ENCODE results near the gene TNKS2.

The TNKS2 gene

DNA sequence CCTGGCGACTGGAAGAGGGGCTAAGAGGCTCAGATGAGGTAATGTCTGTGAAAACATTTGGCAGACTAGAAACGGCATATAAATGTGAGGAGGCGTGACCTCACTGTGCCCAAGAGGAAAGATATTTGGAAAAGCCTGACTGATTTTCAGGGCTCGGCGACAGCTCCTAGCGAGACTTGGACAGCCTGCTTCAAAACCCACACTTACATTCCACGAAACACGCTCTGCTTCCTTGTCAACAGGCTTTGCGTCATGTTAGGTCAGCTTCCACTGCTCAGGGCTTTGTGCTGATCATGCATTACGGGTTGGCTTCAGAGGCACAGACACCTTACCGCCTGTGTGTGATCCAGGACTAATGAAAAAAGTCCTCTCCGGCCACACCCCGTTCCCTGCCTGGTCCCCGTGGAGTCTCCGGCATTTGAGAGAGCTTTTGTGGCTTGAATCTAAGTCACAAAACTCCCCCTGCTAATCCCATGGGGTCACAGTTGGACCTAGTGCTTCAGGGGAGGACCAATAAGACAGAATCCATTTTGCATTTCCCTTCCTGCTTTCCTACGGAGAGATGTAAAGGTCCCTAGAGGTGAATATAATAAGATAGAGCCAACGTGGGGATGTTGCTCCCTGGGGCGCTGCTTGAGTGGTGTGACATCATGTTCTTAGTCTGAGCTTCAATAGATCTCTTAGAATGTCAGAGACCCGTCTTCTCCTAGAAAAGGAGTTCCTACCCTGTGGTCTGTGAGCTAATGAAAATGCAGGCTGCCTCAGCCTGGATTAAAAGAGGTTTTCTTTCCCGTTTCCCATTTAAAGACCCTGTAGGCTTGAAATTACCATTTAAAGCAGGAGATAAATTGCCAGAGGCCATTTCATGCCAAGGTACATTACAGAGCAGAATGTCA lies 85.6 kb downstream of the TNKS2 start:
- H3K23ac ChIP-seq (ENCODE audit: low read depth, low read length, poor library complexity): no peak overlapping the region
- H4K8ac ChIP-seq (ENCODE audit: low read depth, low read length): no peak overlapping the region
- H4K91ac ChIP-seq (ENCODE audit: low read depth, low read length, poor library complexity): no peak overlapping the region
- H3K4me3 ChIP-seq (ENCODE audit: low read length in 2 of 2): peak overlapping the region in 1 of 2 donors; percentile 36
- H3K79me1 ChIP-seq (ENCODE audit: low read depth, low read length): no peaks in the 10 kb centered on the region
- peaks cover 0 to 4% of the 10 kb centered on the region in 2 donors for H3K9me3 ChIP-seq (replicated peaks in 1 of 2; ENCODE audit: control insufficient read depth in 2 of 2, insufficient read depth in 1 of 2, low read depth in 1 of 2, low read length in 2 of 2)
- peak; percentile 50 for DNase-seq (ENCODE audit: low spot score)
- H3K4me1 ChIP-seq (ENCODE audit: control insufficient read depth in 2 of 2, insufficient read depth in 1 of 2, low read depth in 1 of 2, low read length in 2 of 2): peaks cover 29 to 59% of the 10 kb centered on the region in 2 donors
- H3K36me3 ChIP-seq (replicated peaks in 1 of 2; ENCODE audit: control insufficient read depth in 2 of 2, insufficient read depth in 2 of 2, low read length in 2 of 2): no peaks in the 10 kb centered on the region
- H3K4me2 ChIP-seq (ENCODE audit: insufficient read depth, low read length, poor library complexity, severe bottlenecking): peak overlapping the region; percentile 29
- peak overlapping the region; percentile 84 for H3K27ac ChIP-seq (replicated peaks; ENCODE audit: low read length)
- no peak overlapping the region for H3K4ac ChIP-seq (ENCODE audit: low read length)
- peak overlapping the region; percentile 5 for H2BK12ac ChIP-seq (ENCODE audit: low read length)
- H2AFZ ChIP-seq (ENCODE audit: low read length): peak overlapping the region; percentile 47
- WGBS, 2 donors (ENCODE audit: extremely low coverage in 2 of 2, insufficient read length in 2 of 2, insufficient replicate concordance in 1 of 2): no CpG with 5 or more reads among the region's 20 CpGs
- H2BK120ac ChIP-seq (ENCODE audit: low read depth, low read length): peak overlapping the region; percentile 7
- H2AK5ac ChIP-seq (ENCODE audit: low read depth, low read length): peak overlapping the region; percentile 0
- peak overlapping the region; percentile 66 for H2BK5ac ChIP-seq (ENCODE audit: low read length)
- no peak overlapping the region for H3K14ac ChIP-seq (ENCODE audit: low read length)
- peak overlapping the region; percentile 85 for H3K9ac ChIP-seq (ENCODE audit: low read depth, low read length, poor library complexity)
- no peaks in the 10 kb centered on the region for H3K27me3 ChIP-seq (ENCODE audit: control insufficient read depth in 3 of 3, insufficient read depth in 3 of 3, low read depth in 1 of 3, low read length in 3 of 3)
- peak overlapping the region; percentile 83 for H3K18ac ChIP-seq (ENCODE audit: low read length)
- no peak overlapping the region for H2BK15ac ChIP-seq (ENCODE audit: low read length)

DNA sequence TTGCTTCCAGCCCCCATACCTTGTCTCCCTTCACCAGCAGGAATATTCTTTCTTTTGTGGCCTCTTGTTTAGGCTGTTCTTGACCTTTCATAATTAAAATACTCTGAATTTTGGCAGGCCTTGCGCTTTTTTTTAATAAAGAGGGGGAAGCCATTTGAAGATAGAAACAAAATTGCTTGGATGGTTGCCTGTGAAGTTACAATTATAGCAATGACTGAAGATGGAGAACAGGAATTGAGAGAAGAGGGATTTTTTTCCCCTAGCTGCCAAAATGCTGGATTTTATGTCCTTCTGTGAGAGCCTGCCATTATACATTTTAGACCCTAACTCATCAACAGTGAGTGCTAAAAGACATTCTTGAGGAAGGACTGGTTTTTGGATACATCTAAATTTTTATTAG lies 86.3 kb downstream of the TNKS2 start:
- no peaks in the 10 kb centered on the region for H3K27me3 ChIP-seq (ENCODE audit: control insufficient read depth in 3 of 3, insufficient read depth in 3 of 3, low read depth in 1 of 3, low read length in 3 of 3)
- H3K23ac ChIP-seq (ENCODE audit: low read depth, low read length, poor library complexity): no peak overlapping the region
- H3K79me1 ChIP-seq (ENCODE audit: low read depth, low read length): no peaks in the 10 kb centered on the region
- H2BK12ac ChIP-seq (ENCODE audit: low read length): no peak overlapping the region
- H2BK120ac ChIP-seq (ENCODE audit: low read depth, low read length): peak overlapping the region; percentile 7
- no peak overlapping the region for H2AFZ ChIP-seq (ENCODE audit: low read length)
- peaks cover 0 to 4% of the 10 kb centered on the region in 2 donors for H3K9me3 ChIP-seq (replicated peaks in 1 of 2; ENCODE audit: control insufficient read depth in 2 of 2, insufficient read depth in 1 of 2, low read depth in 1 of 2, low read length in 2 of 2)
- no peak overlapping the region for H3K14ac ChIP-seq (ENCODE audit: low read length)
- H3K27ac ChIP-seq (replicated peaks; ENCODE audit: low read length): peak overlapping the region; percentile 84
- no peak overlapping the region for H3K9ac ChIP-seq (ENCODE audit: low read depth, low read length, poor library complexity)
- H2AK5ac ChIP-seq (ENCODE audit: low read depth, low read length): no peak overlapping the region
- no peak overlapping the region for H3K4me2 ChIP-seq (ENCODE audit: insufficient read depth, low read length, poor library complexity, severe bottlenecking)
- no peak overlapping the region for H4K8ac ChIP-seq (ENCODE audit: low read depth, low read length)
- no peak for DNase-seq (ENCODE audit: low spot score)
- H3K4me3 ChIP-seq (ENCODE audit: low read length in 2 of 2): peak overlapping the region in 1 of 2 donors; percentile 36
- no CpG with 5 or more reads among the region's 1 CpG for WGBS, 2 donors (ENCODE audit: extremely low coverage in 2 of 2, insufficient read length in 2 of 2, insufficient replicate concordance in 1 of 2)
- H4K91ac ChIP-seq (ENCODE audit: low read depth, low read length, poor library complexity): no peak overlapping the region
- no peaks in the 10 kb centered on the region for H3K36me3 ChIP-seq (replicated peaks in 1 of 2; ENCODE audit: control insufficient read depth in 2 of 2, insufficient read depth in 2 of 2, low read length in 2 of 2)
- peak overlapping the region; percentile 83 for H3K18ac ChIP-seq (ENCODE audit: low read length)
- no peak overlapping the region for H2BK15ac ChIP-seq (ENCODE audit: low read length)
- H3K4me1 ChIP-seq (ENCODE audit: control insufficient read depth in 2 of 2, insufficient read depth in 1 of 2, low read depth in 1 of 2, low read length in 2 of 2): peaks cover 25 to 52% of the 10 kb centered on the region in 2 donors
- no peak overlapping the region for H3K4ac ChIP-seq (ENCODE audit: low read length)
- H2BK5ac ChIP-seq (ENCODE audit: low read length): peak overlapping the region; percentile 66

DNA sequence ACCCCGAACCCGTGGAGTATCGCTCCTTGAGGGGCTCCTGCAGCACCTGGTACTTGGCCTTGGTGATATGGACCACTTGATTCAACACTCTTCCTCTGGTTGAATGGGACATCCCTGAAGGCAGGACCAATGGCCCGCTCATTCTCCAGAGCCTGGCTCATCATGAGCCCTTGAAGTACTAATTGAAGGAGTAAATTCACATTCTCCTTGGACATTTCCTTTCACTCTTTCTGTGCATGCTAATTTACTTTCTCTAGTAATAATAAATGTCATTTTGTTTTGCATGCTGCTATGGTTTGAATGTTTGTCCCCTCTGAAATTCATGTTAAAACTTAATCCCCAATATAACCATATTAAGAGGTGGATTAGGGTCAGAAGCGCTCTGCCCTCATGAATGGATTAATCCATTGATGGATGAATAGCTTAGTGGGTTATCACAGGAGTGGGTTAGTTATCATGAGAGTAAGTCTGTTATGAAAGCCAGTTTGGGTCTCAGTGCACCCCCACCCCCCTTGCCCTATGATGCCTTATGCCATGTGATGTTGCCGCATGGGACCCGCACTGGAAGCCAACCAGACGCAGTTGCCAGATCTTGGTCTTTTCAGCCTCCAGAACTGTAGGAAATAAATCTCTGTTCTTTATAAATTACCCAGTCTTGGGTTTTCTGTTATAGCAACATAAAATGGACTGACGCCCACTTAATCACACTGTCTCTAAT lies 87.3 kb downstream of the TNKS2 start:
- H4K8ac ChIP-seq (ENCODE audit: low read depth, low read length): no peak overlapping the region
- peak overlapping the region; percentile 40 for H2BK120ac ChIP-seq (ENCODE audit: low read depth, low read length)
- no peak overlapping the region for H2BK15ac ChIP-seq (ENCODE audit: low read length)
- H3K27ac ChIP-seq (replicated peaks; ENCODE audit: low read length): peak overlapping the region; percentile 84
- no peak overlapping the region for H4K91ac ChIP-seq (ENCODE audit: low read depth, low read length, poor library complexity)
- no peaks in the 10 kb centered on the region for H3K36me3 ChIP-seq (replicated peaks in 1 of 2; ENCODE audit: control insufficient read depth in 2 of 2, insufficient read depth in 2 of 2, low read length in 2 of 2)
- no peak overlapping the region for H3K9ac ChIP-seq (ENCODE audit: low read depth, low read length, poor library complexity)
- no peaks in the 10 kb centered on the region for H3K27me3 ChIP-seq (ENCODE audit: control insufficient read depth in 3 of 3, insufficient read depth in 3 of 3, low read depth in 1 of 3, low read length in 3 of 3)
- H3K18ac ChIP-seq (ENCODE audit: low read length): peak overlapping the region; percentile 83
- peaks cover 25 to 48% of the 10 kb centered on the region in 2 donors for H3K4me1 ChIP-seq (ENCODE audit: control insufficient read depth in 2 of 2, insufficient read depth in 1 of 2, low read depth in 1 of 2, low read length in 2 of 2)
- no peak overlapping the region for H2AK5ac ChIP-seq (ENCODE audit: low read depth, low read length)
- no peak overlapping the region for H3K14ac ChIP-seq (ENCODE audit: low read length)
- H3K23ac ChIP-seq (ENCODE audit: low read depth, low read length, poor library complexity): no peak overlapping the region
- DNase-seq (ENCODE audit: low spot score): no peak
- H2BK5ac ChIP-seq (ENCODE audit: low read length): peak overlapping the region; percentile 1
- H2BK12ac ChIP-seq (ENCODE audit: low read length): no peak overlapping the region
- H3K79me1 ChIP-seq (ENCODE audit: low read depth, low read length): no peaks in the 10 kb centered on the region
- no peak overlapping the region for H2AFZ ChIP-seq (ENCODE audit: low read length)
- WGBS, 2 donors (ENCODE audit: extremely low coverage in 2 of 2, insufficient read length in 2 of 2, insufficient replicate concordance in 1 of 2): no CpG with 5 or more reads among the region's 9 CpGs
- H3K4ac ChIP-seq (ENCODE audit: low read length): no peak overlapping the region
- H3K9me3 ChIP-seq (replicated peaks in 1 of 2; ENCODE audit: control insufficient read depth in 2 of 2, insufficient read depth in 1 of 2, low read depth in 1 of 2, low read length in 2 of 2): peaks cover 0 to 4% of the 10 kb centered on the region in 2 donors
- H3K4me3 ChIP-seq (ENCODE audit: low read length in 2 of 2): no peak overlapping the region
- H3K4me2 ChIP-seq (ENCODE audit: insufficient read depth, low read length, poor library complexity, severe bottlenecking): no peak overlapping the region

DNA sequence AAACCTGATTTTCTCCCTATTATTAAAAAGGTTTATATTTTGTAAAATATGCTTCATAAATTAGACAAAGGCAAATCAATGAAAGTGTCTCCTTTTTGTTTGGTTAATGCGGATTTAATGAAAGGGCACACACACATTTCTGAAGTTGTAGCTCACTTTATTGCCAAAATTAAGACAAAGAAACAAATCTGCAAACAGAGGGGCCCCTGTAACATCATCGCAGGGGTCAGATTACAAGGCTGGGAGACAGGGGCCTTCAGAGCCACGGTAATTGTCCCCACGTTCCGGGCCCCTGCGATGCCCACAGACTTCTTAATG lies 88.7 kb downstream of the TNKS2 start:
- no peaks in the 10 kb centered on the region for H3K27me3 ChIP-seq (ENCODE audit: control insufficient read depth in 3 of 3, insufficient read depth in 3 of 3, low read depth in 1 of 3, low read length in 3 of 3)
- no peak overlapping the region for H3K4ac ChIP-seq (ENCODE audit: low read length)
- peaks cover 25 to 52% of the 10 kb centered on the region in 2 donors for H3K4me1 ChIP-seq (ENCODE audit: control insufficient read depth in 2 of 2, insufficient read depth in 1 of 2, low read depth in 1 of 2, low read length in 2 of 2)
- H4K91ac ChIP-seq (ENCODE audit: low read depth, low read length, poor library complexity): no peak overlapping the region
- no peaks in the 10 kb centered on the region for H3K36me3 ChIP-seq (replicated peaks in 1 of 2; ENCODE audit: control insufficient read depth in 2 of 2, insufficient read depth in 2 of 2, low read length in 2 of 2)
- H4K8ac ChIP-seq (ENCODE audit: low read depth, low read length): no peak overlapping the region
- no peaks in the 10 kb centered on the region for H3K9me3 ChIP-seq (replicated peaks in 1 of 2; ENCODE audit: control insufficient read depth in 2 of 2, insufficient read depth in 1 of 2, low read depth in 1 of 2, low read length in 2 of 2)
- H3K27ac ChIP-seq (replicated peaks; ENCODE audit: low read length): peak overlapping the region; percentile 89
- no peak overlapping the region for H3K4me2 ChIP-seq (ENCODE audit: insufficient read depth, low read length, poor library complexity, severe bottlenecking)
- no peak overlapping the region for H2AFZ ChIP-seq (ENCODE audit: low read length)
- H2BK5ac ChIP-seq (ENCODE audit: low read length): no peak overlapping the region
- H3K79me1 ChIP-seq (ENCODE audit: low read depth, low read length): no peaks in the 10 kb centered on the region
- no peak overlapping the region for H2BK120ac ChIP-seq (ENCODE audit: low read depth, low read length)
- H3K18ac ChIP-seq (ENCODE audit: low read length): no peak overlapping the region
- H2BK15ac ChIP-seq (ENCODE audit: low read length): no peak overlapping the region
- H2BK12ac ChIP-seq (ENCODE audit: low read length): no peak overlapping the region
- WGBS, 2 donors (ENCODE audit: extremely low coverage in 2 of 2, insufficient read length in 2 of 2, insufficient replicate concordance in 1 of 2): no CpG with 5 or more reads among the region's 6 CpGs
- H3K14ac ChIP-seq (ENCODE audit: low read length): no peak overlapping the region
- no peak overlapping the region for H3K4me3 ChIP-seq (ENCODE audit: low read length in 2 of 2)
- no peak overlapping the region for H2AK5ac ChIP-seq (ENCODE audit: low read depth, low read length)
- no peak for DNase-seq (ENCODE audit: low spot score)
- no peak overlapping the region for H3K23ac ChIP-seq (ENCODE audit: low read depth, low read length, poor library complexity)
- no peak overlapping the region for H3K9ac ChIP-seq (ENCODE audit: low read depth, low read length, poor library complexity)

Measured in neuronal stem cell (in vitro differentiated cells).